K562 (cell line): ENCODE data around the gene GOPC. TPM values are rescaled to one million over a fixed set of nuclear protein-coding genes. Genes with fewer than 3 reads are reported as not detected.

Experiments used
- ATAC-seq: fragments of 200-7000 bp; cut with Tn5 transposase; 3 replicates; pipeline ENCODE4 v1.9.1; 2020; ENCODE audit warnings: moderate library complexity
- BruUV-seq: library from RNA; stranded (reverse); fragments of 400-500 nt; replicated peaks from 2 replicates; lab custom pipeline; 2021; lab: Mats Ljungman, UMichigan
- CTCF ChIA-PET: fragments of 300-600 bp; formaldehyde crosslinking; extraction: SDS; loops from one replicate; lab custom pipeline; 2021; ENCODE audit warnings: low intra/inter-chr PET ratio; lab: Yijun Ruan, JAX
- POLR2A ChIA-PET: fragments of 300-600, 350-650 bp; sonication (Branson Sonifier 250); formaldehyde crosslinking; extraction: SDS; loops from one replicate; lab custom pipeline; 2021; ENCODE audit warnings: antibody characterized with exemption, inconsistent platforms; lab: Yijun Ruan, JAX
- DNase-seq, 4 experiments: peaks; one replicate each; pipeline versions ENCODE4 v3.0.0 to v3.0.0-alpha.2; 2011 to 2018; ENCODE audit warnings: low spot score in 3 of 4, mixed read lengths in 3 of 4; ENCODE audit errors: extremely low read depth in 1 of 4
- FAIRE-seq: peaks from 2 replicates; lab custom pipeline; 2011; peaks lifted over from hg19 to GRCh38; lab: Jason Lieb, UNC
- H2AFZ ChIP-seq: 2 replicates; pipeline ENCODE4 v1.6.0; 2011; ENCODE audit warnings: low read depth, low read length, control low read depth, inconsistent platforms
- H3K27ac ChIP-seq: fragments of 200-600 bp; 3 replicates; pipeline ENCODE4 v1.8.0; 2011; ENCODE audit warnings: low read depth, mild to moderate bottlenecking, control low read depth, inconsistent platforms, low read length, moderate library complexity, mixed read lengths; ENCODE audit errors: extremely low read depth
- H3K27me3 ChIP-seq, 2 experiments: fragments of 300-600 bp in 1 of 2; 2 replicates in 1 of 2; 3 replicates in 1 of 2; pipeline versions ENCODE4 v1.6.0 to v1.8.0; 2011; ENCODE audit warnings: inconsistent platforms in 2 of 2, low read length in 2 of 2, mild to moderate bottlenecking in 1 of 2, mixed read lengths in 1 of 2, moderate library complexity in 1 of 2; ENCODE audit not compliant: control insufficient read depth in 2 of 2, insufficient read depth in 2 of 2
- H3K36me3 ChIP-seq: fragments of 300-600 bp; 3 replicates; pipeline ENCODE4 v1.8.0; 2011; ENCODE audit warnings: mild to moderate bottlenecking, low read length, inconsistent platforms; ENCODE audit not compliant: control insufficient read depth, insufficient read depth
- H3K4me1 ChIP-seq, 2 experiments: fragments of 200-600 bp in 1 of 2; replicated peaks in 1 of 2; 2 replicates in 1 of 2; 3 replicates in 1 of 2; pipeline versions ENCODE4 v1.5.1 to v1.8.0; 2011; ENCODE audit warnings: inconsistent platforms in 2 of 2, low read length in 2 of 2, mild to moderate bottlenecking in 1 of 2, mixed read lengths in 1 of 2, moderate library complexity in 1 of 2; ENCODE audit not compliant: control insufficient read depth in 2 of 2, insufficient read depth in 2 of 2
- H3K4me2 ChIP-seq: 2 replicates; pipeline ENCODE4 v1.6.1; 2011; ENCODE audit warnings: low read length, control low read depth, inconsistent platforms, mixed read lengths; ENCODE audit not compliant: insufficient read depth
- H3K4me3 ChIP-seq: fragments of 200-600 bp; sonication (generic), shearing (Covaris generic); 2 replicates; pipeline ENCODE4 v1.5.1; 2016; ENCODE audit warnings: control low read depth, inconsistent platforms
- H3K79me2 ChIP-seq: fragments of 200-600 bp; 3 replicates; pipeline ENCODE4 v1.8.0; 2011; ENCODE audit warnings: low read length, inconsistent platforms; ENCODE audit not compliant: control insufficient read depth, insufficient read depth
- H3K9ac ChIP-seq, 2 experiments: 2 replicates each; pipeline versions ENCODE4 v1.6.0 to v1.6.1; 2011; ENCODE audit warnings: low read depth in 2 of 2, low read length in 2 of 2, control low read depth in 1 of 2, inconsistent platforms in 1 of 2, mild to moderate bottlenecking in 1 of 2, mixed read lengths in 1 of 2; ENCODE audit not compliant: insufficient read depth in 1 of 2
- H3K9me1 ChIP-seq: one replicate; pipeline ENCODE4 v1.6.0; 2011; ENCODE audit warnings: inconsistent platforms, mild to moderate bottlenecking, low read length, moderate library complexity; ENCODE audit not compliant: control insufficient read depth, insufficient read depth
- H3K9me3 ChIP-seq: replicated peaks from 2 replicates; pipeline ENCODE4 v1.5.1; 2011; ENCODE audit warnings: low read depth, low read length, inconsistent platforms; ENCODE audit not compliant: control insufficient read depth, insufficient read depth
- H4K20me1 ChIP-seq: replicated peaks from 2 replicates; pipeline ENCODE4 v1.6.1; 2011; ENCODE audit warnings: low read length, inconsistent platforms, mixed read lengths; ENCODE audit not compliant: control insufficient read depth, insufficient read depth
- BRD4 ChIP-seq: fragments of 200-600 bp; sonication (generic); IDR thresholded peaks from 2 replicates; pipeline ENCODE4 v1.6.1; 2017; ENCODE audit warnings: inconsistent platforms
- HDAC2 ChIP-seq: fragments of 450-650 bp; IDR thresholded peaks from 2 replicates; pipeline ENCODE4 v1.6.1; 2016; ENCODE audit warnings: mild to moderate bottlenecking
- MAFK ChIP-seq: IDR thresholded peaks from 2 replicates; pipeline ENCODE4 v1.6.1; 2011; ENCODE audit warnings: low read length, improper control_type of control experiment
- MTA1 ChIP-seq: fragments of 450-650 bp; IDR thresholded peaks from 2 replicates; pipeline ENCODE4 v1.6.1; 2017; ENCODE audit warnings: borderline replicate concordance
- NCOA6 ChIP-seq: fragments of 450-650 bp; IDR thresholded peaks from 2 replicates; pipeline ENCODE4 v1.6.1; 2017; ENCODE audit warnings: mild to moderate bottlenecking
- RB1 ChIP-seq: fragments of 450-650 bp; IDR thresholded peaks from 2 replicates; pipeline ENCODE4 v1.6.1; 2017; ENCODE audit warnings: low read depth, mild to moderate bottlenecking
- SRSF3 ChIP-seq: fragments of 200-400 bp; formaldehyde crosslinking; IDR thresholded peaks from 2 replicates; pipeline ENCODE4 v1.6.1; 2016; ENCODE audit warnings: mild to moderate bottlenecking, low read length, moderate library complexity; ENCODE audit not compliant: insufficient read depth
- WGBS: fragments of 100-300 bp; shearing (Covaris generic); methylation state at CpG from one replicate; pipeline ENCODE4 v1.1.6; 2016; ENCODE audit warnings: low coverage, mixed read lengths; ENCODE audit not compliant: insufficient coverage; ENCODE audit errors: missing lambda C conversion rate; 5-methylcytosine and 5-hydroxymethylcytosine counted together
- in situ Hi-C: fragments of 300-500 bp; cut with MboI; formaldehyde crosslinking; loops from 4 replicates; pipeline ENCODE4 v1.15.0; 2018; ENCODE audit warnings: inconsistent platforms, mixed read lengths
- intact Hi-C: fragments of 100-400 bp; cut with micrococcal nuclease; formaldehyde crosslinking; loops from 2 replicates; pipeline ENCODE4 v1.14.2; 2022
- polyA plus RNA-seq, 8 experiments: library from polyadenylated mRNA; depleted of rRNA in 4 of 8; stranded (reverse) in 5 of 8; unstranded in 3 of 8; fragments of >200 nt; fragmentation: Nextera tagmentation in 2 of 8; fragmentation: Illumina TruSeq in 1 of 8; extraction: Ambion mirVana in 2 of 8; extraction: Trizol in 1 of 8; gene quantifications; 2 replicates each; pipeline versions ENCODE4 v1.2.1 to v1.2.3, GENCODE V29; 2011 to 2014; ENCODE audit warnings: inconsistent platforms in 1 of 8, missing spikeins in 1 of 8
- total RNA-seq, 7 experiments: library from RNA; depleted of rRNA in 6 of 7; stranded (reverse); fragments of >200 nt in 6 of 7; fragmentation: Illumina TruSeq in 2 of 7; extraction: Trizol in 2 of 7; gene quantifications; 2 replicates each; pipeline versions ENCODE4 v1.2.1 to v1.2.3, GENCODE V29; 2011 to 2021; ENCODE audit warnings: low replicate concordance in 1 of 7
- TF ChIP-seq, protein P1 (sequence below): sonication (generic); formaldehyde crosslinking; IDR thresholded peaks from 2 replicates; pipeline ENCODE4 v1.8.0; 2022; ENCODE audit warnings: mild to moderate bottlenecking, missing genetic modification reagents
- TF ChIP-seq, protein P2 (sequence below): sonication (generic); formaldehyde crosslinking; IDR thresholded peaks from 2 replicates; pipeline ENCODE4 v1.8.1; 2023; ENCODE audit warnings: missing genetic modification reagents, mild to moderate bottlenecking, borderline replicate concordance

Gene GOPC
- total and polyA plus RNA-seq, 9 of the 15 experiments (the other 6 are each of a cell fraction or from before 2014, with no cell fraction given): 10.0 to 32.2 (median 25.6) TPM

DNA sequence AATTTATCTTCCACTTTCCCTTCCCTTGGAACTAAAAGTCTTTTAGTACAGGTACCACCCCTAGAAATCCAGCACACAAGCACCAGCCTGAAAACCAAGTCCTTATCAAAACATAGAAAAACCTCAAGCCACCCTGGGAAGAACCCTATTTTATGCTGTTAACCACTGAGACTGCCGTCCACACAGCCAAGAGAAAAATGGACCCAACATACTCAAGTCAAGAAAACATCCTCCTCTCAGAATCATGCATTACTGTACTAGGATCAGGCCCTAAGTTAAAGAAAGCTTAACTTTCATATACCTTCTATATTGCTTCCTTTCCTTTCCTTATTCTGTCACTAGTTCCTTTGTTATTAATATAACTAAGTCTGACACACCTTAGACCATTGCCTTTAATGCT, 16.9 kb upstream of the GOPC start (continued):
- TF ChIP-seq MAFK (no peak), RB1 (no peak), BRD4 (no peak), SRSF3 (no peak)
- TF ChIP-seq, all 486 proteins: peak for 0

DNA sequence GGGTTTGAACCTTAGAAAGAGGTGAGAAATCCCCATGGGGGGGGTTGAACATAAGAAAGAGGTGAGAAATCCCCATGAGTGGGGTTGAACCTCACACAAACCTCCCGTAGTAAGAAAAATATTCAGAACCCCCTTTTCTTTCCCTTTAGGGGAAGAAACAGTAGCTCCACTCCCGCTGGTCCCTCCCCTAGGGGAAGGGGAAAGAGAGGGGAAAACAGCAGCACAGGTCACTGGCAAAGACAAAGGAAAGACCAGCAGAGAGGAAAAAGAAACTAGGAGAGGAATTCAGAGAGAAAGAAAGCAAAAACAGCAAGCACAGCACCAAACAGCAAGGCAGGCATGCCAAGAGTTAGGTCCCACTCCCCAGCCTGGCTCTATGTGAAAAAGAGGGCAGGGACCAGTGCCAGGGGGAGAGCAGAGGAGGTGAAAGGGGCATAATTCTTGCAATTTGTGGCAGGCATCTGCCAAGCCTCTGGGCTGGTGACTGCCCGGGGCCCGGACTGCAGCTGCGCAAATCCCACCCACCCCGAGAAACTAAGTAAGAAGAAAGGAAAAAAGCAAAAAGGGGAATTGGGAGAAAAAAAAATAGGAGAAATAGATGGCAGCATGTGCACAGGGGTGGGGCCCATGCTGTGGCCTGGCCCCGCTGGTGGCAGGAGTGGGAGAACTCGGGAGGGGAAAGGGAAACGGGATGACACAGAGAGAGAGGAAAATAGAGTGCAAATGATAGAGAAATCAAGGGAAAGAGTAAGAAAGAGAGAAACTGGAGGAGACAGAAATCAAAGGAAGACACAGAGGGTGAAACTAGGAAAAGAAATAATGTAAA, 15.1 kb upstream of the GOPC start:
- Histone ChIP-seq H3K9me1 (no peaks in the 10 kb centered on the region), H3K4me3 (no peak overlapping the region), H4K20me1 (no peaks in the 10 kb centered on the region), H3K79me2 (no peaks in the 10 kb centered on the region), H3K4me1 (no peaks in the 10 kb centered on the region), H2AFZ (no peak overlapping the region), H3K4me2 (no peak overlapping the region), H3K36me3 (no peaks in the 10 kb centered on the region), H3K27ac (no peak overlapping the region), H3K9ac (no peak overlapping the region), H3K27me3 (no peaks in the 10 kb centered on the region), H3K9me3 (no peaks in the 10 kb centered on the region)
- FAIRE-seq: no peak
- no peak for ATAC-seq
- CTCF ChIA-PET: interaction anchor here (0.8 kb wide), 1 partner anchor 110 kb away, joined by 3 read pairs; no protein-coding TSS in a partner anchor
- in situ Hi-C loops: no loop called here
- WGBS: 64% methylated on average over 3 of the region's 9 CpGs
- no TSS peak for BruUV-seq
- DNase-seq: no peak
- TF ChIP-seq, protein P1, sequence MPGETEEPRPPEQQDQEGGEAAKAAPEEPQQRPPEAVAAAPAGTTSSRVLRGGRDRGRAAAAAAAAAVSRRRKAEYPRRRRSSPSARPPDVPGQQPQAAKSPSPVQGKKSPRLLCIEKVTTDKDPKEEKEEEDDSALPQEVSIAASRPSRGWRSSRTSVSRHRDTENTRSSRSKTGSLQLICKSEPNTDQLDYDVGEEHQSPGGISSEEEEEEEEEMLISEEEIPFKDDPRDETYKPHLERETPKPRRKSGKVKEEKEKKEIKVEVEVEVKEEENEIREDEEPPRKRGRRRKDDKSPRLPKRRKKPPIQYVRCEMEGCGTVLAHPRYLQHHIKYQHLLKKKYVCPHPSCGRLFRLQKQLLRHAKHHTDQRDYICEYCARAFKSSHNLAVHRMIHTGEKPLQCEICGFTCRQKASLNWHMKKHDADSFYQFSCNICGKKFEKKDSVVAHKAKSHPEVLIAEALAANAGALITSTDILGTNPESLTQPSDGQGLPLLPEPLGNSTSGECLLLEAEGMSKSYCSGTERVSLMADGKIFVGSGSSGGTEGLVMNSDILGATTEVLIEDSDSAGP: no peak
- TF ChIP-seq, protein P2, sequence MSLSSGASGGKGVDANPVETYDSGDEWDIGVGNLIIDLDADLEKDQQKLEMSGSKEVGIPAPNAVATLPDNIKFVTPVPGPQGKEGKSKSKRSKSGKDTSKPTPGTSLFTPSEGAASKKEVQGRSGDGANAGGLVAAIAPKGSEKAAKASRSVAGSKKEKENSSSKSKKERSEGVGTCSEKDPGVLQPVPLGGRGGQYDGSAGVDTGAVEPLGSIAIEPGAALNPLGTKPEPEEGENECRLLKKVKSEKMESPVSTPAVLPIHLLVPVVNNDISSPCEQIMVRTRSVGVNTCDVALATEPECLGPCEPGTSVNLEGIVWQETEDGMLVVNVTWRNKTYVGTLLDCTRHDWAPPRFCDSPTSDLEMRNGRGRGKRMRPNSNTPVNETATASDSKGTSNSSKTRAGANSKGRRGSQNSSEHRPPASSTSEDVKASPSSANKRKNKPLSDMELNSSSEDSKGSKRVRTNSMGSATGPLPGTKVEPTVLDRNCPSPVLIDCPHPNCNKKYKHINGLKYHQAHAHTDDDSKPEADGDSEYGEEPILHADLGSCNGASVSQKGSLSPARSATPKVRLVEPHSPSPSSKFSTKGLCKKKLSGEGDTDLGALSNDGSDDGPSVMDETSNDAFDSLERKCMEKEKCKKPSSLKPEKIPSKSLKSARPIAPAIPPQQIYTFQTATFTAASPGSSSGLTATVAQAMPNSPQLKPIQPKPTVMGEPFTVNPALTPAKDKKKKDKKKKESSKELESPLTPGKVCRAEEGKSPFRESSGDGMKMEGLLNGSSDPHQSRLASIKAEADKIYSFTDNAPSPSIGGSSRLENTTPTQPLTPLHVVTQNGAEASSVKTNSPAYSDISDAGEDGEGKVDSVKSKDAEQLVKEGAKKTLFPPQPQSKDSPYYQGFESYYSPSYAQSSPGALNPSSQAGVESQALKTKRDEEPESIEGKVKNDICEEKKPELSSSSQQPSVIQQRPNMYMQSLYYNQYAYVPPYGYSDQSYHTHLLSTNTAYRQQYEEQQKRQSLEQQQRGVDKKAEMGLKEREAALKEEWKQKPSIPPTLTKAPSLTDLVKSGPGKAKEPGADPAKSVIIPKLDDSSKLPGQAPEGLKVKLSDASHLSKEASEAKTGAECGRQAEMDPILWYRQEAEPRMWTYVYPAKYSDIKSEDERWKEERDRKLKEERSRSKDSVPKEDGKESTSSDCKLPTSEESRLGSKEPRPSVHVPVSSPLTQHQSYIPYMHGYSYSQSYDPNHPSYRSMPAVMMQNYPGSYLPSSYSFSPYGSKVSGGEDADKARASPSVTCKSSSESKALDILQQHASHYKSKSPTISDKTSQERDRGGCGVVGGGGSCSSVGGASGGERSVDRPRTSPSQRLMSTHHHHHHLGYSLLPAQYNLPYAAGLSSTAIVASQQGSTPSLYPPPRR (CRISPR knock-in tag): no peak
- TF ChIP-seq HDAC2: no peak
- TF ChIP-seq MTA1: no peak
- TF ChIP-seq NCOA6: no peak
- intact Hi-C loops: no loop called here
- POLR2A ChIA-PET: no interaction called here
